CD14-positive monocyte (primary cell): ENCODE data around the gene EN2. TPM values are rescaled to one million over a fixed set of nuclear protein-coding genes. Genes with fewer than 3 reads are reported as not detected.

Experiments
- DNase-seq, 3 donors: peaks; one replicate each; pipeline ENCODE4 v3.0.0-alpha.2; 2011 to 2022
- H2AFZ ChIP-seq: 2 replicates; pipeline ENCODE4 v1.6.0; 2012; ENCODE audit warnings: mild to moderate bottlenecking, low read depth, low read length, inconsistent platforms; ENCODE audit not compliant: insufficient read depth, poor library complexity, severe bottlenecking
- H3K27ac ChIP-seq, 2 donors: 1 replicate in 1 of 2; 2 replicates in 1 of 2; pipeline ENCODE4 v1.5.1; 2012 to 2013; ENCODE audit warnings: low read length in 2 of 2, control low read depth in 1 of 2, inconsistent platforms in 1 of 2, low read depth in 1 of 2, mild to moderate bottlenecking in 1 of 2
- H3K27me3 ChIP-seq, 2 donors: one replicate each; pipeline versions ENCODE4 v1.6.0 to v1.6.1; 2011 to 2013; ENCODE audit warnings: low read length in 2 of 2; ENCODE audit not compliant: control insufficient read depth in 2 of 2, insufficient read depth in 2 of 2
- H3K36me3 ChIP-seq, 2 donors: replicated peaks in 1 of 2; 1 replicate in 1 of 2; 2 replicates in 1 of 2; pipeline versions ENCODE4 v1.5.1 to v1.6.1; 2012 to 2013; ENCODE audit warnings: low read length in 2 of 2, control low read depth in 1 of 2, inconsistent platforms in 1 of 2, mild to moderate bottlenecking in 1 of 2; ENCODE audit not compliant: insufficient read depth in 2 of 2, control insufficient read depth in 1 of 2
- H3K4me1 ChIP-seq, 2 donors: 1 replicate in 1 of 2; 2 replicates in 1 of 2; pipeline versions ENCODE4 v1.5.1 to v1.6.1; 2012 to 2013; ENCODE audit warnings: low read length in 2 of 2, control low read depth in 1 of 2, inconsistent platforms in 1 of 2, mild to moderate bottlenecking in 1 of 2, moderate library complexity in 1 of 2; ENCODE audit not compliant: insufficient read depth in 2 of 2, control insufficient read depth in 1 of 2
- H3K4me2 ChIP-seq: replicated peaks from 2 replicates; pipeline ENCODE3; 2012; ENCODE audit warnings: low read length, moderate library complexity, mild to moderate bottlenecking; ENCODE audit not compliant: poor library complexity, severe bottlenecking; ENCODE audit errors: extremely low read depth
- H3K4me3 ChIP-seq, 3 experiments: fragments of 200-600 bp in 1 of 3; sonication (generic) in 1 of 3; replicated peaks in 1 of 3; 1 replicate in 2 of 3; 2 replicates in 1 of 3; pipeline ENCODE4 v1.5.1; 2011 to 2013; ENCODE audit warnings: low read length in 3 of 3, mild to moderate bottlenecking in 3 of 3, control low read depth in 2 of 3, low read depth in 2 of 3, inconsistent platforms in 1 of 3, moderate library complexity in 1 of 3
- H3K79me2 ChIP-seq: 2 replicates; pipeline ENCODE4 v1.6.0; 2012; ENCODE audit warnings: mild to moderate bottlenecking, control low read depth, inconsistent platforms, low read length, moderate library complexity; ENCODE audit not compliant: insufficient read depth
- H3K9ac ChIP-seq: 2 replicates; pipeline ENCODE4 v1.6.0; 2017; ENCODE audit warnings: low read length, mild to moderate bottlenecking; ENCODE audit not compliant: insufficient read depth, poor library complexity, severe bottlenecking
- H3K9me3 ChIP-seq, 2 donors: replicated peaks in 1 of 2; 1 replicate in 1 of 2; 2 replicates in 1 of 2; pipeline versions ENCODE4 v1.5.1 to v1.6.1; 2012 to 2013; ENCODE audit warnings: low read length in 2 of 2, control low read depth in 1 of 2; ENCODE audit not compliant: control insufficient read depth in 1 of 2, insufficient read depth in 1 of 2
- H4K20me1 ChIP-seq: 2 replicates; pipeline ENCODE4 v1.6.0; 2012; ENCODE audit warnings: mild to moderate bottlenecking, low read length, control low read depth, moderate library complexity; ENCODE audit not compliant: insufficient read depth
- H3K27ac Mint-ChIP-seq, 7 donors: one replicate each; pipeline ENCODE4 v1.8.0; 2020; ENCODE audit warnings: mild to moderate bottlenecking in 7 of 7, mixed read lengths in 7 of 7, moderate library complexity in 6 of 7, inconsistent platforms in 2 of 7
- H3K27me3 Mint-ChIP-seq, 3 donors: one replicate each; pipeline ENCODE4 v1.8.0; 2021 to 2022; ENCODE audit warnings: low read depth in 3 of 3, mild to moderate bottlenecking in 3 of 3, mixed read lengths in 3 of 3, moderate library complexity in 3 of 3, inconsistent platforms in 1 of 3
- H3K36me3 Mint-ChIP-seq, 2 donors: one replicate each; pipeline ENCODE4 v1.8.0; 2020; ENCODE audit warnings: mixed read lengths in 2 of 2, inconsistent platforms in 1 of 2, mild to moderate bottlenecking in 1 of 2
- H3K4me1 Mint-ChIP-seq: one replicate; pipeline ENCODE4 v1.8.0; 2020; ENCODE audit warnings: mild to moderate bottlenecking, mixed read lengths
- H3K4me3 Mint-ChIP-seq, 2 donors: one replicate each; pipeline ENCODE4 v1.8.0; 2020; ENCODE audit warnings: mild to moderate bottlenecking in 2 of 2, mixed read lengths in 2 of 2, moderate library complexity in 1 of 2
- H3K9me3 Mint-ChIP-seq, 7 donors: one replicate each; pipeline ENCODE4 v1.8.0; 2020 to 2022; ENCODE audit warnings: mixed read lengths in 7 of 7, mild to moderate bottlenecking in 6 of 7, moderate library complexity in 6 of 7, inconsistent platforms in 2 of 7
- WGBS: methylation state at CpG from one replicate; pipeline ENCODE4 v1.1.5; 2013; ENCODE audit warnings: missing lambda C conversion rate; ENCODE audit not compliant: insufficient coverage; 5-methylcytosine and 5-hydroxymethylcytosine counted together
- intact Hi-C, 2 donors: fragments of 100-400 bp; cut with micrococcal nuclease; formaldehyde crosslinking; loops; one replicate each; pipeline versions ENCODE4 v1.15.0 to v1.15.1; 2023
- polyA plus RNA-seq, 3 donors: library from polyadenylated mRNA; depleted of rRNA in 1 of 3; unstranded in 2 of 3; stranded (reverse) in 1 of 3; fragments of 300-500 nt in 2 of 3; fragments of >200 nt in 1 of 3; fragmentation: Illumina TruSeq in 2 of 3; gene quantifications; 1 replicate in 2 of 3; 2 replicates in 1 of 3; pipeline ENCODE4 v1.2.3, GENCODE V29; 2012 to 2021
- TF ChIP-seq, protein P1 (sequence below): fragments of 200-600 bp; IDR thresholded peaks from one replicate; pipeline ENCODE4 v1.8.0; 2022; ENCODE audit warnings: antibody characterized with exemption, mild to moderate bottlenecking

EN2 gene
- polyA plus RNA-seq, 3 donors: not detected

- no peak for DNase-seq
- intact Hi-C loops: no loop called here
- no peak overlapping the region for H3K27ac ChIP-seq
- H3K4me3 ChIP-seq: no peak overlapping the region
- H3K9ac ChIP-seq: no peak overlapping the region
- Mint-ChIP-seq H3K4me3 (peak overlapping the region in 1 of 2 donors; percentile 74), H3K27ac (peak overlapping the region in 1 of 7 donors; percentile 18), H3K9me3 (peaks cover 2 to 63% (median 39%) of the 10 kb centered on the region in 7 donors), H3K27me3 (peaks cover 85 to 95% (median 90%) of the 10 kb centered on the region in 3 donors), H3K4me1 (peaks cover 20% of the 10 kb centered on the region), H3K36me3 (peaks cover 3 to 9% of the 10 kb centered on the region in 2 donors)
- peaks cover 77 to 87% of the 10 kb centered on the region in 2 donors for H3K27me3 ChIP-seq
- H3K4me1 ChIP-seq: peaks cover 11 to 25% of the 10 kb centered on the region in 2 donors
- no peak overlapping the region for H3K4me2 ChIP-seq
- TF ChIP-seq, protein P1, sequence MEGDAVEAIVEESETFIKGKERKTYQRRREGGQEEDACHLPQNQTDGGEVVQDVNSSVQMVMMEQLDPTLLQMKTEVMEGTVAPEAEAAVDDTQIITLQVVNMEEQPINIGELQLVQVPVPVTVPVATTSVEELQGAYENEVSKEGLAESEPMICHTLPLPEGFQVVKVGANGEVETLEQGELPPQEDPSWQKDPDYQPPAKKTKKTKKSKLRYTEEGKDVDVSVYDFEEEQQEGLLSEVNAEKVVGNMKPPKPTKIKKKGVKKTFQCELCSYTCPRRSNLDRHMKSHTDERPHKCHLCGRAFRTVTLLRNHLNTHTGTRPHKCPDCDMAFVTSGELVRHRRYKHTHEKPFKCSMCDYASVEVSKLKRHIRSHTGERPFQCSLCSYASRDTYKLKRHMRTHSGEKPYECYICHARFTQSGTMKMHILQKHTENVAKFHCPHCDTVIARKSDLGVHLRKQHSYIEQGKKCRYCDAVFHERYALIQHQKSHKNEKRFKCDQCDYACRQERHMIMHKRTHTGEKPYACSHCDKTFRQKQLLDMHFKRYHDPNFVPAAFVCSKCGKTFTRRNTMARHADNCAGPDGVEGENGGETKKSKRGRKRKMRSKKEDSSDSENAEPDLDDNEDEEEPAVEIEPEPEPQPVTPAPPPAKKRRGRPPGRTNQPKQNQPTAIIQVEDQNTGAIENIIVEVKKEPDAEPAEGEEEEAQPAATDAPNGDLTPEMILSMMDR: no peak
- peaks cover 4 to 63% of the 10 kb centered on the region in 2 donors for H3K9me3 ChIP-seq
- H2AFZ ChIP-seq: no peak overlapping the region
- WGBS: 5% methylated on average over 5 of the region's 8 CpGs
- H3K79me2 ChIP-seq: no peaks in the 10 kb centered on the region
- H3K36me3 ChIP-seq: no peaks in the 10 kb centered on the region
- no peaks in the 10 kb centered on the region for H4K20me1 ChIP-seq
Measured at GRCh38 chr7:155460926-155461613, 3.1 kb downstream of the EN2 start.

DNA sequence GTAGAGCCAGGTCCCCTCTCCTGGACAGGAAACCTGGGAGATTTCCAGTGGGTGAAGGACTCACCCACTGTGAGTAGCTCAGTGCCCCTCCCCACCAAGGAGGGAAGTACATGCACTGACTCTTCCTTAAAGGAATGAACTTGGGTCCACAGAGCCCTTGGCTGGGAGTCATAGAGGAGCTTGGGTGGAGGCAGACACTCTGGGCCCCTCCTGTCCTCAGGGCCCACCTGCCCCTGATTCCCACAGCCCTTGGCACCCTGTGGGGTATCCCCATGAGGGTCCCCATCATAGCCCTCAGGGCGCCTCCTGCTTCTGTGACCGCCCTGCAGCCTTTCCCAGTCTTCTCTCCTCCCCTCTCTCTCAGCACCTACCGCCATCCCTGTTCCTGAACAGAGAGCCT, 3.7 kb downstream of the EN2 start:
- Histone ChIP-seq H3K9me3 (peaks cover 0 to 62% of the 10 kb centered on the region in 2 donors), H3K27ac (no peak overlapping the region), H3K4me2 (no peak overlapping the region), H3K9ac (no peak overlapping the region), H3K27me3 (peaks cover 76 to 87% of the 10 kb centered on the region in 2 donors), H2AFZ (no peak overlapping the region), H3K4me3 (no peak overlapping the region), H4K20me1 (no peaks in the 10 kb centered on the region), H3K79me2 (no peaks in the 10 kb centered on the region), H3K4me1 (peaks cover 7 to 21% of the 10 kb centered on the region in 2 donors), H3K36me3 (no peaks in the 10 kb centered on the region)
- DNase-seq: no peak
- Mint-ChIP-seq H3K27me3 (peaks cover 85 to 95% (median 89%) of the 10 kb centered on the region in 3 donors), H3K4me3 (peak overlapping the region in 1 of 2 donors; percentile 74), H3K9me3 (peaks cover 2 to 65% (median 35%) of the 10 kb centered on the region in 7 donors), H3K27ac (no peak overlapping the region), H3K36me3 (peaks cover 3 to 6% of the 10 kb centered on the region in 2 donors), H3K4me1 (peaks cover 15% of the 10 kb centered on the region)
- 8% methylated on average over 2 of the region's 3 CpGs for WGBS
- intact Hi-C loops: no loop called here
- TF ChIP-seq, protein P1: no peak
